ENCODE data around the gene TCEAL4.
"Not testable (repeated sequence)": the region's sequence is repeated elsewhere in the genome, so short reads cannot be mapped to it uniquely, and the experiment has no call there.

TCEAL4 gene

GRCh38 chrX:103595202-103595601, 9.9 kb downstream of the TCEAL4 start:
- not testable (repeated sequence) for FAIRE-seq

- FAIRE-seq = no peak
Measured at GRCh38 chrX:103607364-103608305, 22.3 kb downstream of the TCEAL4 start, which contains the start of gene TCEAL3. TSS of gene TCEAL3 (plus strand) at chrX:103607963. CDS start at chrX:103609065, 1,102 bp downstream.

- no peak for FAIRE-seq
Measured at GRCh38 chrX:103608306-103608963, 23.1 kb downstream of the TCEAL4 start.

- no peak for FAIRE-seq
Measured at GRCh38 chrX:103610282-103610681, 25.0 kb downstream of the TCEAL4 start.

GRCh38 chrX:103613362-103613890, 28.1 kb downstream of the TCEAL4 start:
- no peak for FAIRE-seq

GRCh38 chrX:103614999-103615398, 29.7 kb downstream of the TCEAL4 start:
- FAIRE-seq = no peak

- no peak for FAIRE-seq
Measured at GRCh38 chrX:103615781-103616371, 30.6 kb downstream of the TCEAL4 start.

- no peak for FAIRE-seq
Measured at GRCh38 chrX:103616676-103617186, 31.4 kb downstream of the TCEAL4 start.

- FAIRE-seq = no peak
Measured at GRCh38 chrX:103624111-103624510, 38.8 kb downstream of the TCEAL4 start.

GRCh38 chrX:103626855-103627254, 41.5 kb downstream of the TCEAL4 start:
- no peak for FAIRE-seq

GRCh38 chrX:103628386-103629317, 43.3 kb downstream of the TCEAL4 start, which contains the start of gene TCEAL1:
TSS of gene TCEAL1 (plus strand) at chrX:103628975. CDS start at chrX:103629917, 942 bp downstream.
- FAIRE-seq = no peak

- FAIRE-seq = no peak
Measured at GRCh38 chrX:103629318-103630170, 44.2 kb downstream of the TCEAL4 start.

- FAIRE-seq = no peak
Measured at GRCh38 chrX:103630171-103630511, 44.8 kb downstream of the TCEAL4 start.

GRCh38 chrX:103631145-103631544, 45.8 kb downstream of the TCEAL4 start:
- FAIRE-seq = no peak

- no peak for FAIRE-seq
Measured at GRCh38 chrX:103635436-103635835, 50.1 kb downstream of the TCEAL4 start.
